ENCODE data around the gene CLASP1.

DNA sequence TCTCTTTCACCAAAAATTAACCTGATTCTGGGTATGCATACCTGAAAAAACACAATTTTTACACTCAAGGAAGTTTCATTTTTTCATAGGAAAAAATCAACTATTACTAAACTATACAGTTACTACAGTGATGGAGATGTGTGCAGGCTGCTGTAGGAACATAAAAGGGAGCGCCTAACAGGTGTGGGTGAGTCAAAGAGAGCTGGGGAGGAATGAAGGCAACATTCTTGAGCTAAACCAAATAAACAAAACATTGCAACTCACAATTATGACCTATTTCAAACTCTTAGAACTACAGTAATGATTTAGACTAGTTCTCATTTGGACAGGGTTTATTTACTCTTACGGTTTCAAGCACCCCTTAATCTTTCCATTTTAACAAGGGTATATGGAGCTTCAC lies 13.4 kb upstream of the CLASP1 start:
- no peak for TF ChIP-seq RFX5 (IDR thresholded peaks at IDR 0.05; ENCODE audit: borderline replicate concordance, low read depth, low read length)
- TF ChIP-seq, protein P1, sequence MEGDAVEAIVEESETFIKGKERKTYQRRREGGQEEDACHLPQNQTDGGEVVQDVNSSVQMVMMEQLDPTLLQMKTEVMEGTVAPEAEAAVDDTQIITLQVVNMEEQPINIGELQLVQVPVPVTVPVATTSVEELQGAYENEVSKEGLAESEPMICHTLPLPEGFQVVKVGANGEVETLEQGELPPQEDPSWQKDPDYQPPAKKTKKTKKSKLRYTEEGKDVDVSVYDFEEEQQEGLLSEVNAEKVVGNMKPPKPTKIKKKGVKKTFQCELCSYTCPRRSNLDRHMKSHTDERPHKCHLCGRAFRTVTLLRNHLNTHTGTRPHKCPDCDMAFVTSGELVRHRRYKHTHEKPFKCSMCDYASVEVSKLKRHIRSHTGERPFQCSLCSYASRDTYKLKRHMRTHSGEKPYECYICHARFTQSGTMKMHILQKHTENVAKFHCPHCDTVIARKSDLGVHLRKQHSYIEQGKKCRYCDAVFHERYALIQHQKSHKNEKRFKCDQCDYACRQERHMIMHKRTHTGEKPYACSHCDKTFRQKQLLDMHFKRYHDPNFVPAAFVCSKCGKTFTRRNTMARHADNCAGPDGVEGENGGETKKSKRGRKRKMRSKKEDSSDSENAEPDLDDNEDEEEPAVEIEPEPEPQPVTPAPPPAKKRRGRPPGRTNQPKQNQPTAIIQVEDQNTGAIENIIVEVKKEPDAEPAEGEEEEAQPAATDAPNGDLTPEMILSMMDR (IDR thresholded peaks at IDR 0.05; ENCODE audit: control extremely low read depth in 1 of 3, insufficient read depth in 1 of 3, low read depth in 1 of 3, low read length in 3 of 3): no peak

All from H1 (cell line).